ENCODE measurements around the gene MEGF8. TPM values are rescaled to one million over a fixed set of nuclear protein-coding genes. Genes with fewer than 3 reads are reported as not detected.

MEGF8 gene
- total and polyA plus RNA-seq, 10 of the 15 experiments (the other 5 are each of a cell fraction or from before 2014, with no cell fraction given) = 0.43 to 12.8 (median 2.7) TPM

DNA sequence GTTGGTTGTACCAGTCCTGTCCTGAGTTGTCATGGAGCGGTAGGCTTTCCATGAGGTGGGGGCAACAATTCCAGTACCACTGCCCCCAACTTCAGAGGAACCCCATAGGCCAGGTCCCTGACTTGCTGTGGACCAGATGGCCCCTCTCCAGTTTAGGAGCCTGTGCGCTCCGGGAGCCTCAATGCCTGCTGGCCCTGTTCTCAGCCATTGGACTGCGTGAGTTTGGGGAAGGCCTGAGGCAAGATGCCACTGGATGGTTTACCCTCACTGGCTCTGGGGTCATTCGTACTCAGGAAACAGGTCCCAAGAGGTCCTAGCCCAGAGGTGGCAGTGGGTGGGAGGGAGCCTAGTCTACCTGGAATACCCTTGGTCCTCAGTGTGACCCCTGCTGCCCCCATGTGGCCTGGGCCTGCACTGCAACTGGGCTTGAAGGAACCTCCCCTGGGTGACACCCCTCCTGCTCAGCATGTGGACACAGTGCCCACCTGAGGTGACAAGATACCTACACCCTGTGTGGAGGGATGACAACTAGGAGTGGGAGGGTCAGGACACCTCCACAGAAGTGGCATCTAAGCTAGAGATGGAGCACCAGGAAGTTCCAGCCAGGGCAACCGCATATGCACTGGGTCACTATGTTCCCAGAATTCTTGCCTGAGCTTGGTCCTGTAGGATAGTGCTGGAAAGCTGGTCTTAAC, 29.5 kb upstream of the MEGF8 start (continued):
- TF ChIP-seq, protein P1, sequence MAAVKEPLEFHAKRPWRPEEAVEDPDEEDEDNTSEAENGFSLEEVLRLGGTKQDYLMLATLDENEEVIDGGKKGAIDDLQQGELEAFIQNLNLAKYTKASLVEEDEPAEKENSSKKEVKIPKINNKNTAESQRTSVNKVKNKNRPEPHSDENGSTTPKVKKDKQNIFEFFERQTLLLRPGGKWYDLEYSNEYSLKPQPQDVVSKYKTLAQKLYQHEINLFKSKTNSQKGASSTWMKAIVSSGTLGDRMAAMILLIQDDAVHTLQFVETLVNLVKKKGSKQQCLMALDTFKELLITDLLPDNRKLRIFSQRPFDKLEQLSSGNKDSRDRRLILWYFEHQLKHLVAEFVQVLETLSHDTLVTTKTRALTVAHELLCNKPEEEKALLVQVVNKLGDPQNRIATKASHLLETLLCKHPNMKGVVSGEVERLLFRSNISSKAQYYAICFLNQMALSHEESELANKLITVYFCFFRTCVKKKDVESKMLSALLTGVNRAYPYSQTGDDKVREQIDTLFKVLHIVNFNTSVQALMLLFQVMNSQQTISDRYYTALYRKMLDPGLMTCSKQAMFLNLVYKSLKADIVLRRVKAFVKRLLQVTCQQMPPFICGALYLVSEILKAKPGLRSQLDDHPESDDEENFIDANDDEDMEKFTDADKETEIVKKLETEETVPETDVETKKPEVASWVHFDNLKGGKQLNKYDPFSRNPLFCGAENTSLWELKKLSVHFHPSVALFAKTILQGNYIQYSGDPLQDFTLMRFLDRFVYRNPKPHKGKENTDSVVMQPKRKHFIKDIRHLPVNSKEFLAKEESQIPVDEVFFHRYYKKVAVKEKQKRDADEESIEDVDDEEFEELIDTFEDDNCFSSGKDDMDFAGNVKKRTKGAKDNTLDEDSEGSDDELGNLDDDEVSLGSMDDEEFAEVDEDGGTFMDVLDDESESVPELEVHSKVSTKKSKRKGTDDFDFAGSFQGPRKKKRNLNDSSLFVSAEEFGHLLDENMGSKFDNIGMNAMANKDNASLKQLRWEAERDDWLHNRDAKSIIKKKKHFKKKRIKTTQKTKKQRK (IDR thresholded peaks at IDR 0.05; ENCODE audit: low read depth, low read length) = no peak
- TF ChIP-seq, protein P2, sequence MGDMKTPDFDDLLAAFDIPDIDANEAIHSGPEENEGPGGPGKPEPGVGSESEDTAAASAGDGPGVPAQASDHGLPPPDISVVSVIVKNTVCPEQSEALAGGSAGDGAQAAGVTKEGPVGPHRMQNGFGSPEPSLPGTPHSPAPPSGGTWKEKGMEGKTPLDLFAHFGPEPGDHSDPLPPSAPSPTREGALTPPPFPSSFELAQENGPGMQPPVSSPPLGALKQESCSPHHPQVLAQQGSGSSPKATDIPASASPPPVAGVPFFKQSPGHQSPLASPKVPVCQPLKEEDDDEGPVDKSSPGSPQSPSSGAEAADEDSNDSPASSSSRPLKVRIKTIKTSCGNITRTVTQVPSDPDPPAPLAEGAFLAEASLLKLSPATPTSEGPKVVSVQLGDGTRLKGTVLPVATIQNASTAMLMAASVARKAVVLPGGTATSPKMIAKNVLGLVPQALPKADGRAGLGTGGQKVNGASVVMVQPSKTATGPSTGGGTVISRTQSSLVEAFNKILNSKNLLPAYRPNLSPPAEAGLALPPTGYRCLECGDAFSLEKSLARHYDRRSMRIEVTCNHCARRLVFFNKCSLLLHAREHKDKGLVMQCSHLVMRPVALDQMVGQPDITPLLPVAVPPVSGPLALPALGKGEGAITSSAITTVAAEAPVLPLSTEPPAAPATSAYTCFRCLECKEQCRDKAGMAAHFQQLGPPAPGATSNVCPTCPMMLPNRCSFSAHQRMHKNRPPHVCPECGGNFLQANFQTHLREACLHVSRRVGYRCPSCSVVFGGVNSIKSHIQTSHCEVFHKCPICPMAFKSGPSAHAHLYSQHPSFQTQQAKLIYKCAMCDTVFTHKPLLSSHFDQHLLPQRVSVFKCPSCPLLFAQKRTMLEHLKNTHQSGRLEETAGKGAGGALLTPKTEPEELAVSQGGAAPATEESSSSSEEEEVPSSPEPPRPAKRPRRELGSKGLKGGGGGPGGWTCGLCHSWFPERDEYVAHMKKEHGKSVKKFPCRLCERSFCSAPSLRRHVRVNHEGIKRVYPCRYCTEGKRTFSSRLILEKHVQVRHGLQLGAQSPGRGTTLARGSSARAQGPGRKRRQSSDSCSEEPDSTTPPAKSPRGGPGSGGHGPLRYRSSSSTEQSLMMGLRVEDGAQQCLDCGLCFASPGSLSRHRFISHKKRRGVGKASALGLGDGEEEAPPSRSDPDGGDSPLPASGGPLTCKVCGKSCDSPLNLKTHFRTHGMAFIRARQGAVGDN (IDR thresholded peaks at IDR 0.05) = no peak
- TF ChIP-seq KDM1A (IDR thresholded peaks at IDR 0.05; ENCODE audit: borderline replicate concordance) (no peak), MXI1 (IDR thresholded peaks at IDR 0.05; ENCODE audit: low read depth, low read length) (no peak), SREBF2 (IDR thresholded peaks at IDR 0.05; ENCODE audit: low read length) (no peak), YBX1 (IDR thresholded peaks at IDR 0.05) (no peak), SREBF1 (IDR thresholded peaks at IDR 0.05; ENCODE audit: low read length) (no peak), IRF4 (IDR thresholded peaks at IDR 0.05; ENCODE audit: low read depth, low read length) (no peak), BHLHE40 (IDR thresholded peaks at IDR 0.05; ENCODE audit: borderline replicate concordance in 1 of 2, low read depth in 2 of 2, low read length in 1 of 2) (no peak), TCF3 (IDR thresholded peaks at IDR 0.05; ENCODE audit: borderline replicate concordance, insufficient read depth, low read depth, low read length) (no peak), ZZZ3 (IDR thresholded peaks at IDR 0.05; ENCODE audit: control insufficient read depth, insufficient read length, low read depth) (no peak), BMI1 (IDR thresholded peaks at IDR 0.05; ENCODE audit: borderline replicate concordance) (no peak), ZNF274 (IDR thresholded peaks at IDR 0.05; ENCODE audit: insufficient read depth, insufficient read length) (no peak), SPI1 (IDR thresholded peaks at IDR 0.05; ENCODE audit: borderline replicate concordance, insufficient read depth, low read depth, low read length) (no peak), ZBED1 (IDR thresholded peaks at IDR 0.05; ENCODE audit: borderline replicate concordance) (no peak)
- TF ChIP-seq, protein P3, sequence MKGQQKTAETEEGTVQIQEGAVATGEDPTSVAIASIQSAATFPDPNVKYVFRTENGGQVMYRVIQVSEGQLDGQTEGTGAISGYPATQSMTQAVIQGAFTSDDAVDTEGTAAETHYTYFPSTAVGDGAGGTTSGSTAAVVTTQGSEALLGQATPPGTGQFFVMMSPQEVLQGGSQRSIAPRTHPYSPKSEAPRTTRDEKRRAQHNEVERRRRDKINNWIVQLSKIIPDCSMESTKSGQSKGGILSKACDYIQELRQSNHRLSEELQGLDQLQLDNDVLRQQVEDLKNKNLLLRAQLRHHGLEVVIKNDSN (IDR thresholded peaks at IDR 0.05; ENCODE audit: borderline replicate concordance, extremely low read length, insufficient read depth, low read depth, low read length) = no peak
- TF ChIP-seq, protein P4, sequence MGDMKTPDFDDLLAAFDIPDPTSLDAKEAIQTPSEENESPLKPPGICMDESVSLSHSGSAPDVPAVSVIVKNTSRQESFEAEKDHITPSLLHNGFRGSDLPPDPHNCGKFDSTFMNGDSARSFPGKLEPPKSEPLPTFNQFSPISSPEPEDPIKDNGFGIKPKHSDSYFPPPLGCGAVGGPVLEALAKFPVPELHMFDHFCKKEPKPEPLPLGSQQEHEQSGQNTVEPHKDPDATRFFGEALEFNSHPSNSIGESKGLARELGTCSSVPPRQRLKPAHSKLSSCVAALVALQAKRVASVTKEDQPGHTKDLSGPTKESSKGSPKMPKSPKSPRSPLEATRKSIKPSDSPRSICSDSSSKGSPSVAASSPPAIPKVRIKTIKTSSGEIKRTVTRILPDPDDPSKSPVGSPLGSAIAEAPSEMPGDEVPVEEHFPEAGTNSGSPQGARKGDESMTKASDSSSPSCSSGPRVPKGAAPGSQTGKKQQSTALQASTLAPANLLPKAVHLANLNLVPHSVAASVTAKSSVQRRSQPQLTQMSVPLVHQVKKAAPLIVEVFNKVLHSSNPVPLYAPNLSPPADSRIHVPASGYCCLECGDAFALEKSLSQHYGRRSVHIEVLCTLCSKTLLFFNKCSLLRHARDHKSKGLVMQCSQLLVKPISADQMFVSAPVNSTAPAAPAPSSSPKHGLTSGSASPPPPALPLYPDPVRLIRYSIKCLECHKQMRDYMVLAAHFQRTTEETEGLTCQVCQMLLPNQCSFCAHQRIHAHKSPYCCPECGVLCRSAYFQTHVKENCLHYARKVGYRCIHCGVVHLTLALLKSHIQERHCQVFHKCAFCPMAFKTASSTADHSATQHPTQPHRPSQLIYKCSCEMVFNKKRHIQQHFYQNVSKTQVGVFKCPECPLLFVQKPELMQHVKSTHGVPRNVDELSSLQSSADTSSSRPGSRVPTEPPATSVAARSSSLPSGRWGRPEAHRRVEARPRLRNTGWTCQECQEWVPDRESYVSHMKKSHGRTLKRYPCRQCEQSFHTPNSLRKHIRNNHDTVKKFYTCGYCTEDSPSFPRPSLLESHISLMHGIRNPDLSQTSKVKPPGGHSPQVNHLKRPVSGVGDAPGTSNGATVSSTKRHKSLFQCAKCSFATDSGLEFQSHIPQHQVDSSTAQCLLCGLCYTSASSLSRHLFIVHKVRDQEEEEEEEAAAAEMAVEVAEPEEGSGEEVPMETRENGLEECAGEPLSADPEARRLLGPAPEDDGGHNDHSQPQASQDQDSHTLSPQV (IDR thresholded peaks at IDR 0.05) = no peak

Measured in GM12878 (cell line).